Neuronal stem cell (in vitro differentiated cells): ENCODE results near the gene TIGD7.

Source experiments
- DNase-seq: peaks from one replicate; pipeline ENCODE4 v3.0.0-alpha.2; 2013; ENCODE audit warnings: low spot score
- H2AFZ ChIP-seq: one replicate; pipeline ENCODE4 v1.6.1; 2013; ENCODE audit warnings: mild to moderate bottlenecking, low read length, inconsistent platforms
- H2AK5ac ChIP-seq: 2 replicates; pipeline ENCODE4 v1.6.1; 2013; ENCODE audit warnings: low read depth, mild to moderate bottlenecking, inconsistent platforms, low read length, moderate library complexity, mixed read lengths
- H2BK120ac ChIP-seq: 2 replicates; pipeline ENCODE4 v1.6.1; 2013; ENCODE audit warnings: low read depth, mild to moderate bottlenecking, inconsistent platforms, low read length, moderate library complexity, mixed read lengths
- H2BK12ac ChIP-seq: one replicate; pipeline ENCODE4 v1.6.1; 2013; ENCODE audit warnings: low read length, inconsistent platforms
- H2BK15ac ChIP-seq: 2 replicates; pipeline ENCODE4 v1.6.1; 2013; ENCODE audit warnings: mild to moderate bottlenecking, low read length, inconsistent platforms, mixed read lengths
- H2BK5ac ChIP-seq: one replicate; pipeline ENCODE4 v1.6.1; 2013; ENCODE audit warnings: inconsistent platforms, mild to moderate bottlenecking, low read length, moderate library complexity
- H3K14ac ChIP-seq: one replicate; pipeline ENCODE4 v1.6.1; 2013; ENCODE audit warnings: low read length, inconsistent platforms
- H3K18ac ChIP-seq: 2 replicates; pipeline ENCODE4 v1.6.1; 2013; ENCODE audit warnings: low read length, inconsistent platforms
- H3K23ac ChIP-seq: 2 replicates; pipeline ENCODE4 v1.6.1; 2013; ENCODE audit warnings: low read depth, mild to moderate bottlenecking, mixed read lengths, low read length, inconsistent platforms; ENCODE audit not compliant: poor library complexity
- H3K27ac ChIP-seq: replicated peaks from 3 replicates; pipeline ENCODE4 v1.5.1; 2013; ENCODE audit warnings: low read length, inconsistent platforms
- H3K27me3 ChIP-seq, 3 experiments: 2 replicates each; pipeline ENCODE4 v1.6.1; 2013; ENCODE audit warnings: low read length in 3 of 3, mild to moderate bottlenecking in 2 of 3, inconsistent platforms in 1 of 3, low read depth in 1 of 3, mixed read lengths in 1 of 3, moderate library complexity in 1 of 3; ENCODE audit not compliant: control insufficient read depth in 3 of 3, insufficient read depth in 3 of 3
- H3K36me3 ChIP-seq, 2 donors: replicated peaks in 1 of 2; 2 replicates each; pipeline ENCODE4 v1.6.1; 2013; ENCODE audit warnings: low read length in 2 of 2; ENCODE audit not compliant: control insufficient read depth in 2 of 2, insufficient read depth in 2 of 2
- H3K4ac ChIP-seq: 2 replicates; pipeline ENCODE4 v1.6.1; 2013; ENCODE audit warnings: inconsistent platforms, mild to moderate bottlenecking, low read length, moderate library complexity
- H3K4me1 ChIP-seq, 2 donors: 1 replicate in 1 of 2; 2 replicates in 1 of 2; pipeline ENCODE4 v1.6.1; 2013; ENCODE audit warnings: low read length in 2 of 2, low read depth in 1 of 2; ENCODE audit not compliant: control insufficient read depth in 2 of 2, insufficient read depth in 1 of 2
- H3K4me2 ChIP-seq: one replicate; pipeline ENCODE4 v1.6.1; 2013; ENCODE audit warnings: mild to moderate bottlenecking, low read length, inconsistent platforms; ENCODE audit not compliant: insufficient read depth, poor library complexity, severe bottlenecking
- H3K4me3 ChIP-seq, 2 donors: 2 replicates each; pipeline ENCODE4 v1.5.1; 2013; ENCODE audit warnings: low read length in 2 of 2, mild to moderate bottlenecking in 2 of 2, inconsistent platforms in 1 of 2, moderate library complexity in 1 of 2
- H3K79me1 ChIP-seq: one replicate; pipeline ENCODE4 v1.6.1; 2013; ENCODE audit warnings: low read depth, mild to moderate bottlenecking, inconsistent platforms, low read length, moderate library complexity
- H3K9ac ChIP-seq: one replicate; pipeline ENCODE4 v1.6.1; 2013; ENCODE audit warnings: mild to moderate bottlenecking, low read depth, low read length, inconsistent platforms; ENCODE audit not compliant: poor library complexity
- H3K9me3 ChIP-seq, 2 donors: replicated peaks in 1 of 2; 2 replicates each; pipeline versions ENCODE3 to v1.6.1; 2013; ENCODE audit warnings: low read length in 2 of 2, mild to moderate bottlenecking in 2 of 2, inconsistent platforms in 1 of 2, low read depth in 1 of 2, mixed read lengths in 1 of 2, moderate library complexity in 1 of 2; ENCODE audit not compliant: control insufficient read depth in 2 of 2, insufficient read depth in 1 of 2
- H4K8ac ChIP-seq: one replicate; pipeline ENCODE4 v1.6.1; 2013; ENCODE audit warnings: low read depth, mild to moderate bottlenecking, inconsistent platforms, low read length, moderate library complexity
- H4K91ac ChIP-seq: one replicate; pipeline ENCODE4 v1.6.1; 2013; ENCODE audit warnings: low read length, low read depth, mild to moderate bottlenecking, inconsistent platforms; ENCODE audit not compliant: poor library complexity
- WGBS, 2 donors: extraction: QIAGEN DNeasy Blood & Tissue Kit; methylation state at CpG; one replicate each; pipeline ENCODE4 v1.1.7; 2013; ENCODE audit warnings: missing lambda C conversion rate in 2 of 2, mixed read lengths in 1 of 2; ENCODE audit not compliant: insufficient read length in 2 of 2, insufficient replicate concordance in 1 of 2; ENCODE audit errors: extremely low coverage in 2 of 2; 5-methylcytosine and 5-hydroxymethylcytosine counted together

Gene TIGD7

GRCh38 chr16:3292604-3293003 is 12.6 kb downstream of the TIGD7 start:
- Histone ChIP-seq H4K91ac (no peak overlapping the region), H3K4me2 (no peak overlapping the region), H3K4me3 (no peak overlapping the region), H3K27ac (no peak overlapping the region), H3K18ac (no peak overlapping the region), H3K4ac (no peak overlapping the region), H3K79me1 (no peaks in the 10 kb centered on the region), H2BK15ac (no peak overlapping the region), H2AFZ (no peak overlapping the region), H4K8ac (no peak overlapping the region), H2BK120ac (no peak overlapping the region), H3K27me3 (no peaks in the 10 kb centered on the region), H3K36me3 (peaks cover 46 to 82% of the 10 kb centered on the region in 2 donors), H2BK12ac (no peak overlapping the region), H3K9me3 (peaks cover 63 to 74% of the 10 kb centered on the region in 2 donors), H3K9ac (no peak overlapping the region), H2AK5ac (no peak overlapping the region), H3K23ac (no peak overlapping the region), H3K14ac (no peak overlapping the region), H2BK5ac (no peak overlapping the region), H3K4me1 (no peaks in the 10 kb centered on the region)
- no CpG with 5 or more reads among the region's 3 CpGs for whole genome bisulfite sequencing, 2 donors
- no peak for DNase-seq

DNA sequence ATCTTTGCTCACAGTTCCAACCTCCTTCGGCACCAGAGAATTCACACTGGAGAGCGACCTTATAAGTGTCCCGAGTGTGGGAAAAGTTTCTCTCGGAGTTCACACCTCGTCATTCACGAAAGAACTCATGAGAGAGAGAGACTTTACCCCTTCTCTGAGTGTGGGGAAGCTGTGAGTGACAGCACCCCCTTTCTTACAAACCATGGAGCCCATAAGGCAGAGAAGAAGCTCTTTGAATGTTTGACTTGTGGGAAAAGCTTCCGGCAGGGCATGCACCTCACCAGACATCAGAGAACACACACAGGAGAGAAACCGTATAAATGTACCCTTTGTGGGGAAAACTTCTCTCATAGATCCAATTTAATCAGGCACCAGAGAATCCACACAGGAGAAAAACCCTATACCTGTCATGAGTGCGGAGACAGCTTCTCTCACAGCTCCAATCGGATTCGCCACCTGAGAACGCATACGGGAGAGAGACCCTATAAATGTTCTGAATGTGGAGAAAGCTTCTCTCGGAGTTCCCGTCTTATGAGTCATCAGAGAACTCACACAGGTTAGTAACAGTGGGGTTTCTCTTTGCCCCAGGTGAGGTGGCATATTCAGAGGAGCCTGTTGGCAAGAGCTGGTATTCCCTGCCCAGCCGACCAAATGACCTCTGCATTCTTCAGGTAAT is 15.1 kb downstream of the TIGD7 start:
- Histone ChIP-seq H4K8ac (no peak overlapping the region), H3K4me1 (no peaks in the 10 kb centered on the region), H3K18ac (no peak overlapping the region), H3K4me2 (no peak overlapping the region), H3K27me3 (no peaks in the 10 kb centered on the region), H2AFZ (no peak overlapping the region), H3K27ac (no peak overlapping the region), H3K9ac (no peak overlapping the region), H3K4me3 (no peak overlapping the region), H2BK5ac (no peak overlapping the region), H2AK5ac (no peak overlapping the region), H2BK15ac (no peak overlapping the region), H3K4ac (no peak overlapping the region), H3K14ac (no peak overlapping the region), H3K9me3 (peaks cover 63 to 83% of the 10 kb centered on the region in 2 donors), H2BK12ac (no peak overlapping the region), H2BK120ac (no peak overlapping the region), H3K79me1 (peaks cover 6% of the 10 kb centered on the region), H3K36me3 (peaks cover 56 to 92% of the 10 kb centered on the region in 2 donors), H3K23ac (no peak overlapping the region), H4K91ac (no peak overlapping the region)
- no peak for DNase-seq
- WGBS, 2 donors = no CpG with 5 or more reads among the region's 16 CpGs

GRCh38 chr16:3285131-3285530 is 20.1 kb downstream of the TIGD7 start:
- H2BK12ac ChIP-seq = no peak overlapping the region
- H4K91ac ChIP-seq = no peak overlapping the region
- no peak overlapping the region for H2AK5ac ChIP-seq
- H3K4me3 ChIP-seq = peak overlapping the region in 1 of 2 donors; percentile 95
- H3K9ac ChIP-seq = no peak overlapping the region
- H3K23ac ChIP-seq = no peak overlapping the region
- H3K4me1 ChIP-seq = peaks cover 8 to 12% of the 10 kb centered on the region in 2 donors
- no peak overlapping the region for H3K27ac ChIP-seq
- no peak overlapping the region for H2BK15ac ChIP-seq
- H4K8ac ChIP-seq = no peak overlapping the region
- no peak overlapping the region for H2BK120ac ChIP-seq
- no peak overlapping the region for H3K4me2 ChIP-seq
- WGBS, 2 donors = no CpG with 5 or more reads among the region's 6 CpGs
- peaks cover 28 to 37% of the 10 kb centered on the region in 2 donors for H3K9me3 ChIP-seq
- peaks cover 30 to 58% of the 10 kb centered on the region in 2 donors for H3K36me3 ChIP-seq
- H3K27me3 ChIP-seq = no peaks in the 10 kb centered on the region
- no peak overlapping the region for H2BK5ac ChIP-seq
- H3K18ac ChIP-seq = no peak overlapping the region
- peaks cover 16% of the 10 kb centered on the region for H3K79me1 ChIP-seq
- no peak overlapping the region for H2AFZ ChIP-seq
- H3K14ac ChIP-seq = no peak overlapping the region
- H3K4ac ChIP-seq = no peak overlapping the region
- DNase-seq = no peak

DNA sequence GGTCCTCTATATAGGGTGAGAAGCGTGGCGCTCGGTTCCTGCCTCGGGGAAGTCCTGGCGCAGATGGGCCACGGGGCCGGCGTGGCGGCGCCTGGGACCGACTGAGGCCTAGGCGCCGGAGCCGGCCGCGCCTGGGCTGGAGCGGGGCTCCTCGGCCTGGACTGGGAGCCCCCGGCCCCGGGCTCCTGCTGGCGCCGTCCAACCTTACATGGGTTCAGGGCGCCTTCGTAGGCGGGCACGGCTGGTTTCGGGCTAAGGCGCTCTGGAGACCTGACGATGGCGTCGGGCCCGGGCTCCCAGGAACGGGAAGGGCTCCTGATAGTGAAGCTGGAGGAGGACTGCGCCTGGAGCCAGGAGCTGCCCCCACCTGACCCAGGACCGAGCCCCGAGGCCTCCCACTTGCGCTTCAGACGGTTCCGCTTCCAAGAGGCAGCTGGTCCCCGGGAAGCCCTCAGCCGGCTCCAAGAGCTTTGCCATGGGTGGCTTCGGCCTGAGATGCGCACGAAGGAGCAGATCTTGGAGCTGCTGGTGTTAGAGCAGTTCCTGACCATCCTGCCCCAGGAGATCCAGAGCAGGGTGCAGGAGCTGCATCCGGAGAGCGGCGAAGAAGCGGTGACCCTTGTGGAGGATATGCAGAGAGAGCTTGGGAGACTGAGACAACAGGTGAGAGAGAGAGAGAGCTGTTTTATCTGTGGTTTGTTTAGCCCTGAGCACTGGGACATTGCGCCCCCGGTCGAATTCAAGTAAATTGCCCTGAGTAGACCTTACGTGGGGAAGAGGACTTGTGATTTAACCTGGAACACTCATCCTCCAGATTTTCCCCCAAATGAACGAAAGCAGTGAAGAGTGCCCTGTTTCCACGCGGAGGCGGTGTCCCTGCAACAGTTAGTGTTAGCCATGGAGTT is 21.4 kb downstream of the TIGD7 start:
- Histone ChIP-seq H2BK5ac (peak overlapping the region; percentile 11), H3K4ac (no peak overlapping the region), H3K4me1 (peaks cover 8 to 12% of the 10 kb centered on the region in 2 donors), H3K27ac (peak overlapping the region; percentile 60), H3K18ac (peak overlapping the region; percentile 55), H3K9me3 (peaks cover 15 to 24% of the 10 kb centered on the region in 2 donors), H3K27me3 (no peaks in the 10 kb centered on the region), H2BK15ac (no peak overlapping the region), H3K79me1 (peaks cover 16% of the 10 kb centered on the region), H3K23ac (peak overlapping the region; percentile 82), H2AK5ac (peak overlapping the region; percentile 96), H4K8ac (no peak overlapping the region), H2AFZ (peak overlapping the region; percentile 90), H4K91ac (no peak overlapping the region), H3K36me3 (peaks cover 17 to 44% of the 10 kb centered on the region in 2 donors), H3K4me2 (peak overlapping the region; percentile 100), H2BK120ac (no peak overlapping the region), H3K4me3 (peak overlapping the region; percentile 90 to 95), H2BK12ac (no peak overlapping the region), H3K9ac (peak overlapping the region; percentile 83), H3K14ac (no peak overlapping the region)
- WGBS, 2 donors = no CpG with 5 or more reads among the region's 56 CpGs
- DNase-seq = no peak
